Natural killer cell (primary cell): Measurements from ENCODE around the gene ACADSB. TPM values are rescaled to one million over a fixed set of nuclear protein-coding genes. Genes with fewer than 3 reads are reported as not detected.

Experiments
- ATAC-seq, 3 donors: fragments of 150-1000 bp in 2 of 3; fragments of 200-7000 bp in 1 of 3; cut with Tn5 transposase; 1 replicate in 1 of 3; 2 replicates in 2 of 3; pipeline ENCODE4 v1.10.0; 2021; ENCODE audit warnings: mild to moderate bottlenecking in 2 of 3, moderate library complexity in 2 of 3
- DNase-seq, 2 donors: peaks; one replicate each; pipeline versions ENCODE4 v3.0.0 to v3.0.0-alpha.2; 2013 to 2021; ENCODE audit warnings: mixed read lengths in 1 of 2
- H3K27ac ChIP-seq: one replicate; pipeline ENCODE4 v1.5.1; 2013; ENCODE audit warnings: mild to moderate bottlenecking, low read length
- H3K27me3 ChIP-seq: one replicate; pipeline ENCODE4 v1.6.1; 2013; ENCODE audit warnings: low read length; ENCODE audit not compliant: control insufficient read depth, insufficient read depth
- H3K36me3 ChIP-seq: one replicate; pipeline ENCODE4 v1.6.1; 2013; ENCODE audit warnings: low read length; ENCODE audit not compliant: control insufficient read depth, insufficient read depth
- H3K4me1 ChIP-seq: one replicate; pipeline ENCODE4 v1.6.1; 2013; ENCODE audit warnings: low read length; ENCODE audit not compliant: control insufficient read depth, insufficient read depth
- H3K4me3 ChIP-seq: one replicate; pipeline ENCODE4 v1.5.1; 2013; ENCODE audit warnings: low read length
- H3K9me3 ChIP-seq: one replicate; pipeline ENCODE4 v1.6.1; 2013; ENCODE audit warnings: low read length; ENCODE audit not compliant: control insufficient read depth, insufficient read depth
- H3K27ac Mint-ChIP-seq, 2 donors: one replicate each; pipeline ENCODE4 v1.8.0; 2022; ENCODE audit warnings: mild to moderate bottlenecking in 2 of 2, mixed read lengths in 2 of 2, moderate library complexity in 1 of 2
- H3K27me3 Mint-ChIP-seq, 2 donors: one replicate each; pipeline ENCODE4 v1.8.0; 2022; ENCODE audit warnings: low read depth in 2 of 2, mixed read lengths in 2 of 2
- H3K36me3 Mint-ChIP-seq: one replicate; pipeline ENCODE4 v1.8.0; 2022; ENCODE audit warnings: mixed read lengths
- H3K4me1 Mint-ChIP-seq, 2 donors: one replicate each; pipeline ENCODE4 v1.8.0; 2022; ENCODE audit warnings: mixed read lengths in 2 of 2
- H3K4me3 Mint-ChIP-seq: one replicate; pipeline ENCODE4 v1.8.0; 2022; ENCODE audit warnings: mild to moderate bottlenecking, moderate library complexity, mixed read lengths
- H3K9me3 Mint-ChIP-seq, 2 donors: one replicate each; pipeline ENCODE4 v1.8.0; 2022; ENCODE audit warnings: mixed read lengths in 2 of 2
- WGBS: methylation state at CpG from one replicate; pipeline ENCODE4 v1.1.7; 2013; ENCODE audit warnings: missing lambda C conversion rate; ENCODE audit not compliant: insufficient coverage; 5-methylcytosine and 5-hydroxymethylcytosine counted together
- intact Hi-C: fragments of 100-400 bp; cut with micrococcal nuclease; formaldehyde crosslinking; loops from one replicate; pipeline ENCODE4 v1.14.2; 2022
- total RNA-seq, 4 donors: library from RNA; stranded (reverse); fragments of 120-200 nt in 1 of 4; gene quantifications; one replicate each; pipeline versions ENCODE4 v1.2.3 to v1.2.4, GENCODE V29; 2013 to 2022
- TF ChIP-seq, protein P1 (sequence below): fragments of 200-600 bp; IDR thresholded peaks from one replicate; pipeline ENCODE4 v1.8.0; 2022; ENCODE audit warnings: antibody characterized with exemption

The ACADSB gene
- total RNA-seq, 3 donors from 2014 or later (not counting 1 experiment from before 2014, with no cell fraction given) = 20.8 to 27.3 (median 22.4) TPM

DNA sequence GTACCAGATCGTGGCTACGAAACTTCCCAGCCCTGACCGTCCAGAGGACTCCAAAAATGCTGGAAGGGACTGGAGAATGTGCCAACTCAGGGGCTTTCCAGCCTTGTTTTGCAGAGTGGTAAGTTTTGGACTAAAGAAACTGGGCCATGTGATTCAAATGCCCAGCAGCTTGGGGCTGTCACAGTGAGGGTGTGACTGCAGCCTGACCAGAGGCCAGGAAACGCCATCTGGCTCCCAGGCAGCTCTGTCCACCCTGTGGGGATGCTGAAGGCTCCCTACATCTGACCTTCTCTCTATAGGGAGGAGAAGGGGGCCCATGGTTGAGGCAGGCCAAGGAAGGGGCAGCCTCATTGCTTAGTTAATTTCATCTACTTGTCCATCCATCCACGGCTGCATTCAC lies 65.4 kb downstream of the ACADSB start:
- H3K27me3 Mint-ChIP-seq = peaks cover 6 to 22% of the 10 kb centered on the region in 2 donors
- intact Hi-C loops = no loop called here
- Histone ChIP-seq H3K9me3 (no peaks in the 10 kb centered on the region), H3K27me3 (no peaks in the 10 kb centered on the region), H3K36me3 (no peaks in the 10 kb centered on the region), H3K27ac (no peak overlapping the region), H3K4me3 (no peak overlapping the region), H3K4me1 (no peaks in the 10 kb centered on the region)
- no peaks in the 10 kb centered on the region for H3K9me3 Mint-ChIP-seq
- 84% methylated on average over 5 of the region's 5 CpGs for WGBS
- H3K4me1 Mint-ChIP-seq = no peaks in the 10 kb centered on the region
- no peak overlapping the region for H3K27ac Mint-ChIP-seq
- no peak overlapping the region for H3K4me3 Mint-ChIP-seq
- ATAC-seq = no peak
- TF ChIP-seq, protein P1, sequence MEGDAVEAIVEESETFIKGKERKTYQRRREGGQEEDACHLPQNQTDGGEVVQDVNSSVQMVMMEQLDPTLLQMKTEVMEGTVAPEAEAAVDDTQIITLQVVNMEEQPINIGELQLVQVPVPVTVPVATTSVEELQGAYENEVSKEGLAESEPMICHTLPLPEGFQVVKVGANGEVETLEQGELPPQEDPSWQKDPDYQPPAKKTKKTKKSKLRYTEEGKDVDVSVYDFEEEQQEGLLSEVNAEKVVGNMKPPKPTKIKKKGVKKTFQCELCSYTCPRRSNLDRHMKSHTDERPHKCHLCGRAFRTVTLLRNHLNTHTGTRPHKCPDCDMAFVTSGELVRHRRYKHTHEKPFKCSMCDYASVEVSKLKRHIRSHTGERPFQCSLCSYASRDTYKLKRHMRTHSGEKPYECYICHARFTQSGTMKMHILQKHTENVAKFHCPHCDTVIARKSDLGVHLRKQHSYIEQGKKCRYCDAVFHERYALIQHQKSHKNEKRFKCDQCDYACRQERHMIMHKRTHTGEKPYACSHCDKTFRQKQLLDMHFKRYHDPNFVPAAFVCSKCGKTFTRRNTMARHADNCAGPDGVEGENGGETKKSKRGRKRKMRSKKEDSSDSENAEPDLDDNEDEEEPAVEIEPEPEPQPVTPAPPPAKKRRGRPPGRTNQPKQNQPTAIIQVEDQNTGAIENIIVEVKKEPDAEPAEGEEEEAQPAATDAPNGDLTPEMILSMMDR = no peak
- DNase-seq = no peak
- H3K36me3 Mint-ChIP-seq = no peaks in the 10 kb centered on the region

DNA sequence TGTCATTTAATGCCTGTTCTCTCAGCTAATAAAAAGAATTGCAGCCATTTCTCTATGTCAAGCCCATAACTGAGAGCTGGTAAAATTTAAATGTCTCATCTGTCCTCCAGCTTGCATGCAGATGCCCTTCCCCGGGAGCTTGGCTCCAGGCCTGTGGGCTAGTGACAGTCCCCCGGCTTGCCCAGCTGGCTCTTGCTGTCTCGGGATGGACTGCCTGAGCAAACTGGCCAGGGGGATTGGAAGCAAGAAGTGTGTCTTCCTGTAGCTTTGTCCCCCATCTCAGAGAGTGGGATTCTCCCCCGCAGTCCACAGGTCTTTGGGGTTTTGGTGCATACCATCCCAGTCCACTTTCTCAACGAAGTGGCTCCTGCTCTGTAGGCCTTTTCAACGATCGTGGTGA lies 73.1 kb downstream of the ACADSB start:
- H3K27ac Mint-ChIP-seq = no peak overlapping the region

DNA sequence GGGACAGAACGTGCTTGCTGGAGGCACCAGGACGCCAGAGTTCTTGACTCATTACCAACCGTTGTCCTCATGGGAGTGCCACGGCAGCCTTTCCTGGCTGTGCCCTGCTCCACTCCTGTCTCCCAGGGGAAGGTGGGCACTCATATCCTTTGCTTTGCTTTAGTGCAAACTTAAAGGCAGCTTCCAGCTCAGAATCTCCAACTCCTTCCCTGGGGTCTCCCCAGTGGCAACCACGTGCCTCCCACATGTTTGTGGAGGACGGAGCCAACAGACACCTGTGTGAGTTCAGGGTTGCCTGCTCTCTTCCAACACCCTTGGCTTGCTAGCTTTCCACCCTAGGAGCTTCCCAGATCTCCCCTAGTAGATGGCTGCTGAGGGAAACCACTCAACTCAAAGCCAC lies 75.0 kb downstream of the ACADSB start:
- H3K4me3 Mint-ChIP-seq = no peak overlapping the region
- peaks cover 4 to 5% of the 10 kb centered on the region in 2 donors for H3K9me3 Mint-ChIP-seq
- WGBS = 83% methylated on average over 6 of the region's 6 CpGs
- peaks cover 0 to 13% of the 10 kb centered on the region in 2 donors for H3K27me3 Mint-ChIP-seq
- no peak for ATAC-seq
- Histone ChIP-seq H3K4me1 (no peaks in the 10 kb centered on the region), H3K27me3 (no peaks in the 10 kb centered on the region), H3K4me3 (no peak overlapping the region), H3K36me3 (no peaks in the 10 kb centered on the region), H3K9me3 (no peaks in the 10 kb centered on the region), H3K27ac (no peak overlapping the region)
- H3K36me3 Mint-ChIP-seq = no peaks in the 10 kb centered on the region
- TF ChIP-seq, protein P1 = no peak
- no peak for DNase-seq
- intact Hi-C loops = no loop called here
- H3K4me1 Mint-ChIP-seq = no peaks in the 10 kb centered on the region
- H3K27ac Mint-ChIP-seq = no peak overlapping the region

More for the DNA sequence above, 73.1 kb downstream of the ACADSB start:
- intact Hi-C loops = no loop called here
- Mint-ChIP-seq H3K9me3 (peaks cover 4 to 5% of the 10 kb centered on the region in 2 donors), H3K36me3 (no peaks in the 10 kb centered on the region), H3K4me1 (no peaks in the 10 kb centered on the region), H3K4me3 (no peak overlapping the region), H3K27me3 (peaks cover 9 to 19% of the 10 kb centered on the region in 2 donors)
- H3K27me3 ChIP-seq = no peaks in the 10 kb centered on the region
- H3K4me1 ChIP-seq = no peaks in the 10 kb centered on the region
- no peak overlapping the region for H3K4me3 ChIP-seq
- DNase-seq (no peak), ATAC-seq (no peak)
- H3K9me3 ChIP-seq = no peaks in the 10 kb centered on the region
- H3K27ac ChIP-seq = no peak overlapping the region
- TF ChIP-seq, protein P1 = no peak
- WGBS = 79% methylated on average over 7 of the region's 7 CpGs
- H3K36me3 ChIP-seq = no peaks in the 10 kb centered on the region

DNA sequence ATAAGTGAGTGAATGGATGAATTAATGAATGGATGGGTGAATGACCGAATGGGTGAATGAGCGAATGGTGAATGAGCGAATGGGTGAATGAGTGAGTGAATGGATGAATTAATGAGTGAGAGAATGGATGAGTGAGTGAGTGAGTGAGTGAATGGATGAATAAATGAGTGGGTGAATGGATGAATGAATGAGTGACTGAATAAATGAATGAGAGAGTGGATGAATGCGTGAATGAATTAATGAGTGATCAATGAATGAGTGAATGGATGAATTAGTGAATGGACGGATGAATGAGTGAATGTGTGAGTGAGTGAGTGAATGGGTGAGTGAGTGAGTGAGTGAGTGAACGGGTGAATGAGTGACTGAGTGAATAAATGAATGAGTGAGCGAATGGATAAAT lies 77.5 kb downstream of the ACADSB start:
- Mint-ChIP-seq H3K4me1 (no peaks in the 10 kb centered on the region), H3K36me3 (no peaks in the 10 kb centered on the region), H3K27me3 (peaks cover 0 to 10% of the 10 kb centered on the region in 2 donors), H3K9me3 (peaks cover 4 to 5% of the 10 kb centered on the region in 2 donors), H3K27ac (no peak overlapping the region), H3K4me3 (no peak overlapping the region)
- DNase-seq (no peak), ATAC-seq (no peak)
- H3K27me3 ChIP-seq = no peaks in the 10 kb centered on the region
- WGBS = 91% methylated on average over 7 of the region's 7 CpGs
- no peaks in the 10 kb centered on the region for H3K9me3 ChIP-seq
- no peaks in the 10 kb centered on the region for H3K36me3 ChIP-seq
- TF ChIP-seq, protein P1 = no peak
- H3K27ac ChIP-seq = no peak overlapping the region
- H3K4me1 ChIP-seq = no peaks in the 10 kb centered on the region
- no peak overlapping the region for H3K4me3 ChIP-seq
- intact Hi-C loops = no loop called here
